Mucosa of rectum (tissue), 2 donors: ENCODE data around the gene ELK3.

ENCODE experiments used
- H3K27ac ChIP-seq, 2 donors: one replicate each; pipeline ENCODE4 v1.7.0; 2013; ENCODE audit warnings: inconsistent platforms in 2 of 2, low read depth in 2 of 2, low read length in 2 of 2
- H3K27me3 ChIP-seq, 2 donors: one replicate each; pipeline ENCODE4 v1.7.0; 2013; ENCODE audit warnings: low read length in 2 of 2; ENCODE audit not compliant: control insufficient read depth in 2 of 2, insufficient read depth in 2 of 2
- H3K36me3 ChIP-seq, 2 donors: one replicate each; pipeline ENCODE4 v1.7.0; 2013; ENCODE audit warnings: low read length in 2 of 2; ENCODE audit not compliant: control insufficient read depth in 2 of 2, insufficient read depth in 2 of 2
- H3K4me1 ChIP-seq, 2 donors: one replicate each; pipeline ENCODE4 v1.7.0; 2013; ENCODE audit warnings: low read length in 2 of 2, mild to moderate bottlenecking in 1 of 2; ENCODE audit not compliant: control insufficient read depth in 2 of 2, insufficient read depth in 2 of 2
- H3K4me3 ChIP-seq, 2 donors: one replicate each; pipeline ENCODE4 v1.7.0; 2013; ENCODE audit warnings: low read length in 2 of 2
- H3K9ac ChIP-seq, 2 donors: one replicate each; pipeline ENCODE4 v1.7.0; 2013; ENCODE audit warnings: low read length in 2 of 2, low read depth in 1 of 2, mild to moderate bottlenecking in 1 of 2
- H3K9me3 ChIP-seq, 2 donors: one replicate each; pipeline ENCODE4 v1.7.0; 2013; ENCODE audit warnings: low read length in 2 of 2; ENCODE audit not compliant: control insufficient read depth in 2 of 2
- donor health status: healthy.
- donor health status: Normal muscosa, but diverticular disease.

ELK3 gene

DNA sequence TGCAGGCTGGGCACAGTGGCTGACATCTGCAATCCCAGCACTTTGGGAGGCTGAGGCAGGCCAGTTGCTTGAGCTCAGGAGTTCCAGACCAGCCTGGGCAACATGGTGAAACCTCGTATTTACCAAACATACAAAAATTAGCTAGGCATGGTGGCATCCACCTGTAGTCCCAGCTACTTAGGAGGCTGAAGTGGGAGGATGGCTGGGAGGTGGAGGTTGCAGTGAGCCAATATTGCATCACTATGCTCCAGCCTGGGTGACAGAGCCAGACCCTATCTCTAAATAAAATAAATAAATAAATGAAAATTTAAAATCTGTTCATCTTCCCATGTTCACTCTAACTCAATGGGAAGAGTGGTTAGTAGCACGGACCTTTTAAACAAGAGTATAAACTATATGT, 71.2 kb downstream of the ELK3 start:
- peaks cover 9 to 24% of the 10 kb centered on the region in 2 donors for H3K36me3 ChIP-seq

DNA sequence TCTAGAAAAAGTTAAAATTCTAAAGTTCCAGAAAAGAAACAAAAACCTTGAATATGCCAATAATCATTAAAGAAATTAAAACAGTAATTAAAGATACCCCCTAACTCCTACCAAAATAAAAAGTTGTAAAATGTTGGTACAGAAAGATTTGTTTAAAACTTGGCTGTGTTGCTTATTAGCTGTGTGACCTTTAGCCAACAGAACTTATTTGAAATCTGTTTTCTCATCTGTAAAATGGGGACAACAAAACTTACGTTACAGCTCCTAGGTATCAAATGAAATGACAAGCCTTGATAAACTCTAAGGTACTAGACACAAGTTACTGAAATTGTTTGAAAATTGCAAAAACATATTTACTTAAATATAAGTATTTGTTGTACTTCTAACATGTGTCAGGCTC, 71.7 kb downstream of the ELK3 start:
- H3K27ac ChIP-seq, result no peak overlapping the region
- H3K9me3 ChIP-seq, result no peaks in the 10 kb centered on the region
- no peak overlapping the region for H3K4me3 ChIP-seq
- H3K27me3 ChIP-seq, result no peaks in the 10 kb centered on the region
- peaks cover 6 to 22% of the 10 kb centered on the region in 2 donors for H3K36me3 ChIP-seq
- H3K4me1 ChIP-seq, result no peaks in the 10 kb centered on the region
- H3K9ac ChIP-seq, result no peak overlapping the region

More for the DNA sequence above, 71.2 kb downstream of the ELK3 start:
- no peaks in the 10 kb centered on the region for H3K9me3 ChIP-seq
- no peaks in the 10 kb centered on the region for H3K4me1 ChIP-seq
- H3K27me3 ChIP-seq, result no peaks in the 10 kb centered on the region
- no peak overlapping the region for H3K4me3 ChIP-seq
- H3K27ac ChIP-seq, result no peak overlapping the region
- no peak overlapping the region for H3K9ac ChIP-seq

DNA sequence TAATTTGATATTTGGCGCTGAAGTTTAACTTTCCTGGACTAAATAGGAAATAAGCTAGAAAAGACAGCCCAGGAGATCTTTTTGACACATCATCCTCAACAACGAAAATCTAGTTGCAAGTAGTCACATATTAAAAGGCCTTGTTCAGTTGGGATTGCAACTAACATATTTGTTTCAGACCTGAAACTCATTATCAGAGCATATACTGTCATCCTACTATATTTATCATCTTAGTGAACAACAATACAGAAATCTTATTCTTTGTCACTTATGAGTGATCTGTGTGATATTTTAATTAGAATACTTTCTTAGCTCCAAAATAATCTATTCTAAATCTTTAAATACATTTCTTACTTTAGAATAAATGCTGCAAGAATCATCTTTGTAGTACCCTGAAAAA, 72.1 kb downstream of the ELK3 start:
- Histone ChIP-seq H3K9ac (no peak overlapping the region), H3K27ac (no peak overlapping the region), H3K36me3 (peaks cover 4 to 26% of the 10 kb centered on the region in 2 donors), H3K4me3 (no peak overlapping the region), H3K9me3 (no peaks in the 10 kb centered on the region), H3K27me3 (no peaks in the 10 kb centered on the region), H3K4me1 (no peaks in the 10 kb centered on the region)

- no peak overlapping the region for H3K4me3 ChIP-seq
- no peak overlapping the region for H3K9ac ChIP-seq
- no peaks in the 10 kb centered on the region for H3K4me1 ChIP-seq
- H3K27ac ChIP-seq, result no peak overlapping the region
- H3K27me3 ChIP-seq, result no peaks in the 10 kb centered on the region
- H3K9me3 ChIP-seq, result no peaks in the 10 kb centered on the region
- peaks cover 12 to 34% of the 10 kb centered on the region in 2 donors for H3K36me3 ChIP-seq
Observed at GRCh38 chr12:96271469-96272199, 77.5 kb downstream of the ELK3 start.

- H3K4me3 ChIP-seq, result no peak overlapping the region
- H3K27ac ChIP-seq, result no peak overlapping the region
- H3K9me3 ChIP-seq, result no peaks in the 10 kb centered on the region
- no peak overlapping the region for H3K9ac ChIP-seq
- no peaks in the 10 kb centered on the region for H3K4me1 ChIP-seq
- H3K27me3 ChIP-seq, result no peaks in the 10 kb centered on the region
- H3K36me3 ChIP-seq, result peaks cover 23 to 28% of the 10 kb centered on the region in 2 donors
Observed at GRCh38 chr12:96274331-96274730, 80.2 kb downstream of the ELK3 start.

DNA sequence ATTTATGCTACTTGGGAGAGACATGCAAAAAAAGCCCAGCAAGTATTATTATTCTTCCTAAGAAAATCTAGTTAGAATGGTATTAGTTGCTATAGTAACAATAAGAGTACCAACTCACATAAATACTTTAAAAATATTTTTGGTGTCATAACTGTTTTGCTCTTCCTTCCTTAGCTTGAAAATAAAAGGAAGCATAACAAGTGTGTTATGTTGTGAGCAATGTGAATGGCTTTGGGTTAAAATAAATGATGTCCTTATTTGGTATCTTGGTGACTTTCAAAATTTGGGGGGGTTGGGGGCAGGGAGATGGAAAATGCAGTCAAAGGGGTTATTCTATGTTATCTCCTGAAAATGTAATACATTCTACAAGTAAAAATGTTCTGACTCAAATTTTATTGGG, 91.0 kb downstream of the ELK3 start:
- H3K9me3 ChIP-seq, result no peaks in the 10 kb centered on the region
- H3K4me1 ChIP-seq, result no peaks in the 10 kb centered on the region
- no peaks in the 10 kb centered on the region for H3K27me3 ChIP-seq
- H3K4me3 ChIP-seq, result no peak overlapping the region
- H3K27ac ChIP-seq, result no peak overlapping the region
- H3K9ac ChIP-seq, result no peak overlapping the region
- peaks cover 57 to 59% of the 10 kb centered on the region in 2 donors for H3K36me3 ChIP-seq

DNA sequence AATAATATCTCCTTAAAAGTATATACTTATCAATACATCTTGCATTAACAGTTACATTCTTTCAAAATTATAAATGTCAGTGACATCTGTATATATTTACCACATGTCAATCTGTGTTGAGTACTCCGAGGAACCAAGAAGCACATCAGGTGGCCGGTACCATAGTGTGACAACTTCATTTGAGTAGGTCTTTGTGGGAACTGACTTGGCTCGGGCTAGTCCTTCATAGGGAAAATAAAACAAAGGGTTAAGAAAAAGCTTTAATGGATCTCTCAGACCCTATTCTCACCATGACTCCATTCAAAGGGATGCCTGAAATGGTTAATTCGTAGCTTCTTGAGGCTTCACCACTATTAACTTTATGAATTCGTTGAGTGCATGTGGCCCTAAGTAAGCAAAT, 94.9 kb downstream of the ELK3 start:
- H3K9me3 ChIP-seq, result no peaks in the 10 kb centered on the region
- peaks cover 30 to 41% of the 10 kb centered on the region in 2 donors for H3K36me3 ChIP-seq

GRCh38 chr12:96293093-96293492, 98.9 kb downstream of the ELK3 start:
- no peaks in the 10 kb centered on the region for H3K27me3 ChIP-seq
- H3K36me3 ChIP-seq, result peaks cover 19 to 24% of the 10 kb centered on the region in 2 donors
- no peak overlapping the region for H3K4me3 ChIP-seq
- no peaks in the 10 kb centered on the region for H3K9me3 ChIP-seq
- H3K4me1 ChIP-seq, result no peaks in the 10 kb centered on the region
- H3K9ac ChIP-seq, result no peak overlapping the region
- H3K27ac ChIP-seq, result no peak overlapping the region

More for the DNA sequence above, 94.9 kb downstream of the ELK3 start:
- no peak overlapping the region for H3K4me3 ChIP-seq
- no peaks in the 10 kb centered on the region for H3K27me3 ChIP-seq
- H3K4me1 ChIP-seq, result no peaks in the 10 kb centered on the region
- no peak overlapping the region for H3K9ac ChIP-seq
- H3K27ac ChIP-seq, result no peak overlapping the region

DNA sequence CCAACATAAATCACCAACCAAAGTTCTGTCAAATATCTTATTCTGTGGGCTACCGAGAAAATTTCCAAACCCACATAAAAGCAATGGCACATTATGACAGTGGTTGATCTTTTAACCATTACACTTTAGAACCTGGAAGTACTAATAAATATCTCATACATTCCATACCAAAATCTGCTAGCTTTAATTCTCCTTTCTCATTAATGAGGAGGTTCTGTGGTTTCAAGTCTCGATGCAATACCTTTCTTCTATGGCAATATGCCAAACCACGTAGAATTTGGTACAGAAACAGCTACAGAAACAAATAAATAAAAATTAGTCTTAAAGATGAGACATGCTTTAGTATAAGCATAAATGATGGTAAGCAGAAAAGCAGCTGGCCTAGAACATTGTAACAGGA, 100.7 kb downstream of the ELK3 start:
- H3K9ac ChIP-seq, result no peak overlapping the region
- H3K36me3 ChIP-seq, result peaks cover 7 to 9% of the 10 kb centered on the region in 2 donors
- H3K27me3 ChIP-seq, result no peaks in the 10 kb centered on the region
- H3K4me1 ChIP-seq, result no peaks in the 10 kb centered on the region
- H3K9me3 ChIP-seq, result no peaks in the 10 kb centered on the region
- H3K4me3 ChIP-seq, result no peak overlapping the region
- no peak overlapping the region for H3K27ac ChIP-seq

- H3K9ac ChIP-seq, result no peak overlapping the region
- no peaks in the 10 kb centered on the region for H3K9me3 ChIP-seq
- no peaks in the 10 kb centered on the region for H3K27me3 ChIP-seq
- H3K4me3 ChIP-seq, result no peak overlapping the region
- no peak overlapping the region for H3K27ac ChIP-seq
- no peaks in the 10 kb centered on the region for H3K4me1 ChIP-seq
- H3K36me3 ChIP-seq, result peaks cover 7 to 9% of the 10 kb centered on the region in 2 donors
Observed at GRCh38 chr12:96295532-96296160, 101.5 kb downstream of the ELK3 start.
